Measurements from ENCODE around the gene CD24. TPM values are rescaled to one million over a fixed set of nuclear protein-coding genes. Genes with fewer than 3 reads are reported as not detected.

CD24 gene
- polyA plus RNA-seq, 4 donors = 1,132 to 1,381 (median 1,277) TPM

Other genes with a start within 250 kb of the CD24 start
- 10 to 100 TPM; 43.6 to 51.4 (median 49.0) TPM for gene MTRES1, start 53.5 kb upstream of the CD24 start, polyA plus RNA-seq (ENCODE audit: insufficient read length in 4 of 4)
- 10 to 100 TPM in 1 of 4 donors, 1 to 10 TPM in 3; 8.6 to 10.3 (median 9.5) TPM for gene BEND3, start 140.8 kb upstream of the CD24 start, polyA plus RNA-seq (ENCODE audit: insufficient read length in 4 of 4)